Activated naive CD4-positive, alpha-beta T cell treated with anti-CD3 and anti-CD28 coated beads, Interleukin-2, amount 50 U/mL, for 72 hours (primary cell): ENCODE data around the gene STX8. TPM values are rescaled to one million over a fixed set of nuclear protein-coding genes. Genes with fewer than 3 reads are reported as not detected.
A peak's percentile ranks its signal among the peaks of the same experiment; 100 is the strongest.
"Not testable (repeated sequence)": the region's sequence is repeated elsewhere in the genome, so short reads cannot be mapped to it uniquely, and the experiment has no call there.

Source experiments
- ATAC-seq, 2 donors: fragments of 150-1000 bp; cut with Tn5 transposase; 2 replicates each; pipeline ENCODE4 v1.10.0; 2021; ENCODE audit warnings: mild to moderate bottlenecking in 2 of 2, moderate library complexity in 2 of 2
- DNase-seq, 2 donors: peaks; one replicate each; pipeline ENCODE4 v3.0.0; 2021 to 2022; ENCODE audit warnings: low spot score in 2 of 2
- H3K27ac Mint-ChIP-seq, 2 donors: one replicate each; pipeline ENCODE4 v1.8.0; 2022; ENCODE audit warnings: mild to moderate bottlenecking in 2 of 2, mixed read lengths in 2 of 2
- H3K36me3 Mint-ChIP-seq, 2 donors: one replicate each; pipeline ENCODE4 v1.8.0; 2022; ENCODE audit warnings: mixed read lengths in 2 of 2
- H3K9me3 Mint-ChIP-seq, 2 donors: one replicate each; pipeline ENCODE4 v1.8.0; 2022; ENCODE audit warnings: mixed read lengths in 2 of 2
- total RNA-seq, 2 donors: library from RNA; stranded (reverse); gene quantifications; one replicate each; pipeline ENCODE4 v1.2.3, GENCODE V29; 2022

The STX8 gene, protein sequence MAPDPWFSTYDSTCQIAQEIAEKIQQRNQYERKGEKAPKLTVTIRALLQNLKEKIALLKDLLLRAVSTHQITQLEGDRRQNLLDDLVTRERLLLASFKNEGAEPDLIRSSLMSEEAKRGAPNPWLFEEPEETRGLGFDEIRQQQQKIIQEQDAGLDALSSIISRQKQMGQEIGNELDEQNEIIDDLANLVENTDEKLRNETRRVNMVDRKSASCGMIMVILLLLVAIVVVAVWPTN
- total RNA-seq = 10 to 100 TPM; 42.1 to 65.4 TPM

DNA sequence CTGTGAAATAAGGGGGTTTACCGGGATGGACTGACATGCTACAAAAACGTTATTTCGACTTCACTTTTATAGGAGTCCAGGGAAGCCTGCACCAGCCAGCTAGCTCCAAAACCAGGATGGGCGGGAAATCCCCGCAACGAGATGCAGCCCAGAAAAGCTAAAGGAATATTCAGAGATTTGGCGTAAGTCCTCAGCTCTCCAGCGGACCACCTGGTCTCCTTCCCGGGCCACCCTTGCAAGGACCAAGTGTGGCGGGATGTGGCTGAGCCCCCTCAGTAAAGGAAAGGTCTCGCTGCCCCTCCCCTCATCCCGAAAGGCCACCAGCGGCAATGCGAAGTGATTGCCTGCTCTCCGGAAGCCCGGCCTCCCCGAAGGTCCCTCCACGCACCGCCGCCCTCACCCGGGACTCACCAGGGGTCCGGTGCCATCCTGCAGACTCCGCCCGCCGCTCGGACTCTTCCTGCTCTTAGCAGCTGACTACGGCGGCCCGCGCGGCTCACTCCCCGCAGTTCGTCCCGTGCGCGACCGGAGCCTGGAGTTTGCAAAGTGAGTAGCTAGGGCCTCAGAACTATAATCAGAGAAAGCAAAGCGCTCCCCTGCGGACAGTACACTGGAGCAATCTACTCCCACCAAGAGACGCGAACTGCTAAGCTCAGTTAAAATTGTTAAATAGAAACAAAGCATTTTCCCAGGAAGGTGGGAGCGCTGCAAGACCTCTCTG lies at the start of gene STX8:
STX8 (minus strand) TSS at position 440 of the 721 bp plus-strand sequence; CDS start at position 428, 12 bp downstream.
- peaks cover 0 to 6% of the 10 kb centered on the region in 2 donors for H3K36me3 Mint-ChIP-seq
- peak; percentile 81 to 82 for DNase-seq
- no peaks in the 10 kb centered on the region for H3K9me3 Mint-ChIP-seq
- peak within 1 kb of the TSS; percentile 89 to 95 for H3K27ac Mint-ChIP-seq
- peak; percentile 80 to 88 for ATAC-seq

DNA sequence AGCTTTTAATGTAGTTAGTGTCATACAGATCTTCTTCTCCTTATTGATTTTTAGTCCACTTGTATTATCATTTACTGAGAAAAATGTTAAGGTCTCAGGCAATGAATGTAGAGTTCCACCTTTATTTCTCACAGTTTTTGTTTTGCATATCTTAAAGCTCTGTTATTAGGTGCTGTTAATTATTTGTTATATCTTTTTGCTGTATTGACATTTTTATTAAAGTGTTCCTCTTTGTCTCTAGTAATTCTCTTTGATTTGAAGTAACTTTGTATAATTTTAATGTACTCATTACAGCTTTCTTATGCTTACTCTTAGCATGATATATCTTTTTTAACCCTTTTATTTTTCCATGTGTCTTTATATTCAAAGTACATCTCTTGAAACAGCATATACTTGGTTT lies 47.3 kb upstream of the STX8 start:
- H3K36me3 Mint-ChIP-seq = peaks cover 0 to 5% of the 10 kb centered on the region in 2 donors

DNA sequence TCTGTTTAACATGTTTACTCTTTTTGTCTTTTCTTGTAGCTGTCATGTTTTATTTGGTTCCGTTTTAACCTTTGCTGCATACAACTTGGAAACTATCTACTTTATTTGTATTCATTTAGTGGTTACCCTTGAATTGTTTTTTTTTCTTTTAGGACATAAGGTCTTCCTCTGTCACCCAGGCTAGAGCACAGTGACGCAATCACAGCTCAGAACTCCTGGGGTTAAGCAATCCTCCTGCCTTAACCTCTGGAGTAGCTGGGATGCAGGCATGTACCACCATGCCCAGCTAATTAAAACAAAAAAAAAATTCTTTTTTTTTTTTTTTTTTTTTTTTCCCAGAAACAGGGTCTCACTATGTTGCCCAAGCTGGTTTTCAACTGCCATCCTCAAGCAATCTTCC lies 39.9 kb upstream of the STX8 start:
- Mint-ChIP-seq H3K36me3 (no peaks in the 10 kb centered on the region), H3K27ac (no peak overlapping the region), H3K9me3 (no peaks in the 10 kb centered on the region)
- no peak for ATAC-seq
- DNase-seq = no peak

More for the DNA sequence above, 47.3 kb upstream of the STX8 start:
- Mint-ChIP-seq H3K9me3 (peaks cover 14 to 25% of the 10 kb centered on the region in 2 donors), H3K27ac (no peak overlapping the region)
- no peak for ATAC-seq
- DNase-seq = no peak

DNA sequence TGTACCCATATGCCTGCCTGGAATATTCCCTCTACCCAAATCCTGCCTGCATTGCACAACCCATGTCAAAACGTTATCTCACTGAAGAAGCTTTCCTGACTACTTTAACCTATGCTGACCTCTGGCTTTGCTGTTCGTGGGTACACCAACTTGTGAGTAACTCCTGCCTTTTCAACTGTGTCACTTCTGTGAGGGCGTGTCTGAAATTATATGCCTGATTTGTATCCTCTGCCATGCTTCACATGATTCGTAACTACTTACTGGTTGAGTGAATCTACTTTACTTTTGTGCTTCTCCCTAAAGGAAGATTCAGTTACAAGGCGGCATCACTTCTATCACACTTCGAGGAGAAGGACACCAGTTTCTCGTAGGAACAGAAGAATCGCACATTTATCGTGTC lies 36.4 kb upstream of the STX8 start:
- H3K36me3 Mint-ChIP-seq = no peaks in the 10 kb centered on the region
- H3K9me3 Mint-ChIP-seq = peaks cover 0 to 7% of the 10 kb centered on the region in 2 donors
- ATAC-seq (no peak), DNase-seq (no peak)
- no peak overlapping the region for H3K27ac Mint-ChIP-seq

DNA sequence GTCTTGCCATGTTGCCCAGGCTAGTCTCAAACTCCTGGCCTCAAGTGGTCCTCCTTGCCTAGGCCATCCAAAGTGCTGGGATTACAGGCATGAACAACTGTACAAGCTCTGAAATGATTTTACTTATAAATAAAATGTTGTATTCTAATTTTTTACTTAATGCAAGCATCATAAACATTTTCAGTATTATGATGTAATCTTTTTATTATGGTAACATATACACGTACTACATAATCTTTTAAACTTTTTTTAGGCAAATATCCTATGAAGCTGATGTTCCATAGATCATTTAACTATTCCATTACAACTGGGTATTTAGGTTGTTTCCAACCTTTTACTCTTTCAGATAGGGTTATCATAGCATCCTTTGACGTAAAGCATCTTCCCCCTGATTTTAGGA lies 35.9 kb upstream of the STX8 start:
- peaks cover 0 to 7% of the 10 kb centered on the region in 2 donors for H3K9me3 Mint-ChIP-seq
- ATAC-seq = no peak
- no peaks in the 10 kb centered on the region for H3K36me3 Mint-ChIP-seq

DNA sequence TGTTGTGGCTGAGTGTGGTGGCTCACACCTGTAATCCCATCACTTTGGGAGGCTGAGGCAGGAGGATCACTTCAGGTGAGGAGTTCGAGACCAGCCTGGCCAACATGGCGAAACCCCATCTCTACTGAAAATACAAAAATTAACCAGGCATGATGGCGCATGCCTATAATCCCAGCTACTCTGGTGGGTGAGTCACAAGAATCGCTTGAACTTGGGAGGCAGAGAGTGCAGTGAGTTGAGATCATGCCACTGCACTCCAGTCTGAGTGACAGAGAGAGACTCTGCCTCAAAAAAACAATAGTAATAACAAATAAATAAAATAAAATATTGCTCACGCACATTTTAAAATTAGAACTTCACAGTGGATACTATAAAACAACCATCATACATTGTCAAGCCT lies 31.4 kb upstream of the STX8 start:
- not testable (repeated sequence) for H3K9me3 Mint-ChIP-seq, H3K27ac Mint-ChIP-seq, ATAC-seq, DNase-seq, H3K36me3 Mint-ChIP-seq

More for the DNA sequence above, 35.9 kb upstream of the STX8 start:
- DNase-seq = no peak
- H3K27ac Mint-ChIP-seq = no peak overlapping the region

DNA sequence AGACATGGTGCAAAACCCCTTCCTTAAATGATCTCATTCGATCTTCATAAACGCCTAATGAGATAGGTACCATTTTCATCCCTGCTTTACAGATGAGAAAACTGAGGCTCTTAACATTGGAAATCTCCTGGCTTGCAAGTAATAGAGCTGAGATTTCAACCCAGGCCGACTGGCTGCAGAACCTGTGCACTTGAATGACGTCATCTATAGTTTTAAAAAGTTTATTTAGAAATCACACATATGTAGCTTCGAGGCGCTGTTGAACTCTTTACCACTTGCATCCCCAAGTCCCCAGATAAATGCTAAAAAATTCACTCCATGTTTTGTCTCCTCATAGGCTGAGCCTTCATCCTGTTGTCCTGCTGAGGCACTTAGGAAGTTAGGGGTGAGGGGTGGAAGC lies 30.8 kb upstream of the STX8 start:
- Mint-ChIP-seq H3K27ac (no peak overlapping the region), H3K9me3 (peaks cover 0 to 7% of the 10 kb centered on the region in 2 donors), H3K36me3 (no peaks in the 10 kb centered on the region)
- DNase-seq (no peak), ATAC-seq (no peak)

DNA sequence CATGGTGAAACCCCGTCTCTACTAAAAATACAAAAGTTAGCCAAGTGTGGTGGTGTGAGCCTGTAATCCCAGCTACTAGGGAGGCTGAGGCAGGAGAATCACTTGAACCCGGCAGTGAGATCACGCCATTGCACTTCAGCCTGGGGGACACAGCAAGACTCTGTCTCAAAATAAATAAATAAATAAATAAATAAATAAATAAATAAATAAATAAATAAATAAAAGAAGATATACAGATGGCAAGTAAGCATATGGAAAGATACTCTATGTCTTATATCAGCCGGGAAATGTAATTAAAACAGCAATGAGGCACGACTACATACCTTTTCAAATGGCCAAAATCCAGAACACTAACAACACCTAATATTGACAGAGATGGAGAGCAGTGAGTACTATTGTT lies 29.0 kb upstream of the STX8 start:
- not testable (repeated sequence) for ATAC-seq, DNase-seq, H3K36me3 Mint-ChIP-seq, H3K27ac Mint-ChIP-seq, H3K9me3 Mint-ChIP-seq

DNA sequence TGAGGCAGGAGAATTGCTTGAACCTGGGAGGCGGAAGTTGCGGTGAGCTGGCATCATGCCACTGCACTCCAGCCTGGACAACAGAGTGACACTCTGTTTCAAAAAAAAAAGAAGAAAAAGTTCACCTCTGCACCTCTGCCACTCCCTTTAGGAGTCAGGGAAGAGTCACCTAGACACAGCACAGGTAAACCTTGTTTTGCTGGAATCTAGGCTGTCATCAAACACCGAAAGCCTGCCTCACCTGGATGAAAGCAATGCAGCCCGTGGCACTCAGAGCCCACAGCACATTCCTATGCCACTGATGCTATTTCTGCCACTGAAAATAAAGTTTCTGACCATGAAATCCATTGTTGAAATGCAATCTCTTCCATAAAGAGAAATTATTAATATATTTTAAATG lies 23.0 kb upstream of the STX8 start:
- Mint-ChIP-seq H3K27ac (no peak overlapping the region), H3K9me3 (no peaks in the 10 kb centered on the region), H3K36me3 (no peaks in the 10 kb centered on the region)
- ATAC-seq (no peak), DNase-seq (no peak)

DNA sequence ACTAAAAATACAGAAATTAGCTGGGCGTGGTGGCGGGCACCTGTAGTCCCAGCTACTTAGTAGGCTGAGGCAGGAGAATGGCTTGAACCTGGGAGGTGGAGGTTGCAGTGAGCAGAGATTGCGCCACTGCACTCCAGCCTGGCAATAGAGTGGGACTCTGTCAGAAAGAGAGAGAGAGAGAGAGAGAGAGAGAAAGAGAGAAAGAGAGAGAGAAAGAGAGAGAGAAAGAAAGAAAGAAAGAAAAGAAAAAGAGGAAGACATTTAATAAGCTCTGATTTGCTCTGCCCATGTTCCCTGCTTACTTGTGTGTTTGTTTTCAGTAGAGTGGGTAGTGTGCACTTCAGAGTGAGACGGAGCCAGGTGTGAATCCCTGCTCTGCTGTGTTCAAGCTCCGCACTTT lies 22.0 kb upstream of the STX8 start:
- not testable (repeated sequence) for H3K27ac Mint-ChIP-seq, ATAC-seq

DNA sequence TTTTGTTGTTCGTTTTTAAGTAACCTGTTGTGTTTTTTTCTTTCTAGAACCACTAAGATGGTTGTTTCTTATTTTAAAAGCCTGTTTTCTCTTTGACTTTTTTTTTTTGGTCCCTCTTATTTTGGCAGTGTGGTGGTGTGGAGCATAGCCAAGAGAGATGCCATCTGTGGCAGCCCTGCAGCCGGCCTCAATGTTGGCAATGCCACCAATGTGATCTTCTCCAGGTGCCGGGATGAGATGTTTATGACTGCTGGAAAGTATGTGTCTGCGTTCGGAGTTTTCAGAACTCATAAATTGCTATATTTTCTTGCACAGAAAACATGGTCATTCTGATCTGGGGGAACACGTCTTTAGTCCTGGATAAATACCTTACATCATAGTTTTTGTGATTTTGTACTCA lies 18.4 kb upstream of the STX8 start:
- DNase-seq (no peak), ATAC-seq (no peak)
- Mint-ChIP-seq H3K36me3 (no peaks in the 10 kb centered on the region), H3K27ac (no peak overlapping the region), H3K9me3 (no peaks in the 10 kb centered on the region)

More for the DNA sequence above, 22.0 kb upstream of the STX8 start:
- not testable (repeated sequence) for DNase-seq, H3K36me3 Mint-ChIP-seq, H3K9me3 Mint-ChIP-seq

DNA sequence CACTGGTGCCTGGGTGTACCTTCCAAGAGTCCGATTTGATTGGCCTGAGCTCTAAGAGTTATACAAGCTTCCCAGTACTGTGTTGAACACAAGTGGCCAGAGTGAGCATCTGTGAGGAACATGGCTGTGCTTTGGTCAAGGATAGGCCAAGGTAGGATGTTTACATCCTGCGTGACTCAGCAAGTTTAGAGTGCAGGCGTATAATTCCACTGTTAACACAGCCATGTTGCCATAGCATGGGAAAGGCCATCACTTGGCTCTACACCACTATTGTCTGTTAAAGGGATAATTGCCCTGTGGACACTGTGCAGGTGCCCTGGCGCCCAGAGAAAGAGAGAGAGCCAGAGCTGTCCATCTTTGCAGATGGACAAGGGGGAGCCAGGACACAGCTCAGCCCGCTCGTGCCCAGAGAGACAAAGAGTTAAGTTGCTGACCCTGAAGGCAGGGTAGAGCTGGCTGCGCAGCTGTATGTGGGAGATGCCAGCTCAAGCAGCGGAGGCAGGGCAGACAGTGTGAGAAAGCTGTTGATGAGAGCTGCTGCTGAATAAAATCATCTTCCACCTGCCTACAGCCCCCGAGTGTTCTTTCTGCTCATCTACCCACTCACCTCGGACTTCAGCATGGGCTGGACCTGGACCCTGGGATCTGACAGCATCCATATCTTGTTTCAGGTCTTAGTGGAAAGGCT lies 12.5 kb upstream of the STX8 start:
- H3K9me3 Mint-ChIP-seq = peaks cover 6 to 7% of the 10 kb centered on the region in 2 donors
- H3K27ac Mint-ChIP-seq = no peak overlapping the region
- peaks cover 6 to 8% of the 10 kb centered on the region in 2 donors for H3K36me3 Mint-ChIP-seq
- no peak for ATAC-seq
- no peak for DNase-seq

DNA sequence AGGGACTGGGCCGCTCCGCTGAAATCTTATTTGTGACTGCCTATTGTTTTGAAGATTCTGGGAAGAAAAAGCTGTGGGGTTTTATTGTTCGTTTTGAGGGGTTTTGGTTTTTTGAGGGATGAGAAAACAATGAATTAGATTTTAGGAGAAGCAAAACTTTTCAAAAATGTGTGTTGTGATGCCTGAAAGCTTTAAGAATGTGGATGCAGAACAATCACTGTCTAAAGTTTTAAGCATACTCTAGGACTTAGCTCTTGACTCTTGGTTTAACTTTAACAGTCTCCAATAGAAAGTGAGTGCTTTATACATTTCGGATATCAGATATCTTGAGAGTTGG lies 1.7 kb upstream of the STX8 start:
- Mint-ChIP-seq H3K27ac (no peak overlapping the region), H3K36me3 (peaks cover 0 to 6% of the 10 kb centered on the region in 2 donors), H3K9me3 (no peaks in the 10 kb centered on the region)

DNA sequence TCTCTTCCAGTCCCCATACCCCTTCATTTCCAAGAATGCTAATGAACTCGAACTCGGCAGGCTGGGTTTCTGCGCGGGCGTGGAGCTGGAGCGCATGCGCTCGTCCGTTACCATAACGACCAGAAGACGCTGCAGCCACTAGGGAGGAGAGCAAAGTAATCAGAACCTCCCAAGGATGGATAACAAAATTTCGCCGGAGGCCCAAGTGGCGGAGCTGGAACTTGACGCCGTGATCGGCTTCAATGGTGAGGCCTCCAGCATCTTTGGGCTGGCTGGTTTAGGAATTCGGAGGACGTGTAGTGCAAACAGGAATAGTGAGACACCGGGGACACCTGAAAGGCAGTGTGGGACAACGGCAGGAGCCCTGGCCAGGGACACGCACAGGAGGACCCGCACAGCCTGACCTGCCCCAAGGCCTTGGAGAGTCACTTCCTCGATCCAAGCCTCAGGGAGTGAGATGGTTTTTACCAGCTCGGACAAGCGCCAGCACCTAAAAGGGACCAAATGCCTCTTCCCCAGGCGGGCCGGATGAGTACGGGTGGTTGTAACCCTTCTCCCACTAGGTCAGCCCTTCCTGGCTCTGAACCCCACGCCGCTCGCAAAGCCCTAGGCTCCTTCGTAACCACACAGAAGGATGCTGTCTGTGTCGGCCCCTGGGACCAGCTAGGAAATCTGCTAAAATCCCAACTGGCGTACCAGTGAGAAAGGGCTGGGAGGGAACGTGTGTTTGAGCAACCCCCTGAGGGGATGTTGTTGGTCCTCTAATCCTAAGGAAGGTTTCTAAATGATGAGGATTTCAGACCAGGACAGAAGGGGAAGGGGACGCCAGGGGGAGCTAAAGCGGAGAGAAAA lies 1.1 kb upstream of the STX8 start, which contains the start of gene CFAP52:
CFAP52 (plus strand) TSS at position 122 of the 852 bp plus-strand sequence; CDS start at position 176, 54 bp downstream.
- Mint-ChIP-seq H3K27ac (peak within 1 kb of the TSS; percentile 89 to 95), H3K9me3 (no peaks in the 10 kb centered on the region), H3K36me3 (peaks cover 0 to 6% of the 10 kb centered on the region in 2 donors)
- ATAC-seq (peak; percentile 67 to 79), DNase-seq (peak; percentile 69 to 78)

More for the DNA sequence above, 1.7 kb upstream of the STX8 start:
- DNase-seq = no peak
- ATAC-seq = no peak

DNA sequence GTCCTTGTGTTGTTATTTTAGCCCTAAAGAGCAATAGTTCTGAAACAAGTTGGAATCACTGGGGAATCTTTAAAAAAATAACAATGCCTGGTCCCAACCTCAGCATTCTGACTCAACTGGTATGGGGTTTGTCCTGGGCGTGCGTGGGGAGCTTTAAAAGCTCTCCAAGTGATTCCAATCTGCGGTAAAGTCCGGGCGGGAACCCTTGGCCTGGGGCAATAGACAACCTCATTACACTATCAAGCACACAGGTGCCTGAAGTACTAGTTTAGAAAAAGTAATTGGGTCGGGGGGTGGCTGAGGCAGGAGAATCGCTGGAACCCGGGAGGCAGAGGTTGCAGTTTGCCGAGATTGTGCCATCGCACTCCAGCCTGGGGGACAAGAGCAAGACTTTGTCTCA lies 4.4 kb downstream of the STX8 start:
- no peak for ATAC-seq
- H3K27ac Mint-ChIP-seq = no peak overlapping the region
- DNase-seq = no peak
- H3K9me3 Mint-ChIP-seq = no peaks in the 10 kb centered on the region
- H3K36me3 Mint-ChIP-seq = peaks cover 0 to 13% of the 10 kb centered on the region in 2 donors

DNA sequence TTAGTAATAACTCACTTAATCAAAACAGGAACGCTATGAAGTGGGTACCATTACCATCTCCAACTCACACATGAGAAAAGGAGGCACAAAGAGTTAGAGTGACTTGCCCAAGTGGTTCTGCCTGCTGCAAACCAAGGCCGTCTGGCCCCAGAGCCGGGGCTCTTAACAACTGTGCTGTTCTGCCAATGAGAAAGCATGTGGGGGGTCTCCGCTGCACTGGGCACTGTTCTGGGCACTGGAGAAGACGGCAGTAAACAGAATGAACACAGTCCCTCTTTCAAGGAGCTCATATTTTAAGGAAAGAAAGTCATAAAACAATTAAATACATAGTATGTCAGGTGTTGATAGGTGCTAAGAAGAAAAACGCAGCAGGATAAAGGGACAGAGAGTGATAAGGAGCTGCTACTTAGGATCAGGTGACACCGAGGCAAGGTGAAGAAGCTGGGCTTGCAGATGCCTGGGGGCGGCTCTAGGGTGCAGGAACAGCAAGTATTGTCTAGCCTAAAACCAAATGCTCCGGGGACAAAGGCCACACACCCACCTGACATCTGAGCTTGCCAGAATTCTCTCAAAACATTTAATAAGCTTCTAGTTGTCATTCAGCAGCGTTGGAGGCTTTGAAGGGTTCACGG lies 6.5 kb downstream of the STX8 start:
- no peak overlapping the region for H3K27ac Mint-ChIP-seq

More for the DNA sequence above, 6.5 kb downstream of the STX8 start:
- ATAC-seq = no peak
- no peak for DNase-seq
- Mint-ChIP-seq H3K36me3 (peaks cover 0 to 19% of the 10 kb centered on the region in 2 donors), H3K9me3 (no peaks in the 10 kb centered on the region)
